HuH-7.5 (cell line): Measurements from ENCODE around the gene FADS3.

Experiments
- DNase-seq: peaks from one replicate; pipeline ENCODE4 v3.0.0; 2011; ENCODE audit warnings: low spot score

The FADS3 gene

DNA sequence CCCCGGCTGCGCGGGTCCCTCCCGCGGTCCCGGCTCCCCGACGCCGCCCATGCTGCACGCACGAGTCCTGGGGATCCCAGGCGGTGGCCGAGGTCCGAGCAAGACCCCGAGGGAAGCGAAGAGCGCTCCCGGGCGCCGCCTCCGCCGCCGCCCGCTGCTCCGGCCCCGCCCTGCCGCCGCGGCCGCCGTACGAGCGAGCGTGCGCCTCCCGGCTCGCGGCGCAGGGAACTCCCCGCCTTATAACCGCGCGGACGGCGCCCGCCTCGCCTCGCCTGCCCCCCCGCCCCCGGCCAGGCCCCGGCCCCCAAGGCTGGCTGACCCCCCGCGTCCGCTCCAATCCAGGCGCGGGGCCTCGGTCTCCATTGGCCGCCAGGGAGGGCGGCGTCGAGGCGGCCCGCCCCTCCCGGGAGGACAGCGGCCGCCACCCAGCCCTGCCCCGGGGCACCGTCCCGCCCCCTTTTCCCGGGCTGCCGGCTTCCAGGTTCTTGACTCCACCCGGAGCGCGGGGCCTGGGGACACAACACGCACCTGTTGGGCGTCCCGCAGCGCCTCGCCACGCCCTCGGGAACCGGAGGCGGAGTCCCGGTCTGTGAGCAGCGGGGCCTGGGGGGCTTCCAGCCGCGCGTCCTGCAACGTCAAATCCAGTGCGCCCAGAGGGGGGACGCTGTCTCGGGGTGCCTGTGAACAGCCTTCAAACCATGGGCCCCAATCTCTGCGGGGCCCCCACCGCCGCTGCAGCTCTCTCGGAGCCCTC is at the start of gene FADS3:
FADS3 (minus strand) TSS at position 215 of the 754 bp plus-strand sequence; CDS start at position 51, 164 bp downstream.
- peak; percentile 98 for DNase-seq

GRCh38 chr11:61940466-61940865 is 49.1 kb upstream of the FADS3 start:
- DNase-seq = no peak

GRCh38 chr11:61935861-61936260 is 44.5 kb upstream of the FADS3 start:
- DNase-seq = no peak

- DNase-seq = no peak
Measured at GRCh38 chr11:61930933-61931332, 39.6 kb upstream of the FADS3 start.

DNA sequence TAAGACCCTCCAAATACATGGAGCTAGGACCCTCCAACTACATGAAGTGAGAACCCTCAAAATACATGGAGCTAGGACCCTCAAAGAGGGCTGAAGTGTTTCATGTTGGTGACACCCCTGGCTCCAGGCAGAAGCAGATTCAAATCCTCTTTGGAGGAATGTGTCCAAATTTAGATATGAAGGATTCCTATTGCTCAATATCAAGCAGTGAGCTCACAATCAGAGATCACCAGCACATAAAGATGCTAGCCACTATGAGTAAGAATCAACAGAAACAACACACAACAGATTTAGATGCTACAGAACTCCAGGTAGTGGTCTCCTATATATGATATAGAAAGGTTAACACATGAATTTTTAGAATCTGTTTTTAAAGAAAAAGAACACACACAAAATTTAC is 37.3 kb upstream of the FADS3 start:
- DNase-seq = no peak

DNA sequence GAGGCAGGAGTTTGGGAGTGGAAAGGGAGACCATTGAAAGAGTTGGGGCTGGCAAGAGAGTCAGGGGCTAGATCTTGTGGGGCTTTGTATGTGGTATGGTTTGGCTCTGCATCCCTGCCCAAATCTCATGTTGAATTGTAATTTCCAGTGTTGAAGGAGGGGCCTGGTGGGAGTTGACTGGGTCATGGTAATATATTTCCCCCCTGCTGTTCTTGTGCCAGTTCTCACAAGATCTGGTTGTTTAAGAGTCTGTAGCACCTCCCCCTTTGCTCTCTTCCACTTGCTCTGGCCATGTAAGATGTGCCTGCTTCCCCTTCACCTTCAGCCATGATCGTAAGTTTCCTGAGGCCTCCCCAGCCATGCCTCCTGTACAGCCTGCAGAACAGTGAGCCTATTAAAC is 36.2 kb upstream of the FADS3 start:
- DNase-seq = no peak

- no peak for DNase-seq
Measured at GRCh38 chr11:61926235-61926634, 34.9 kb upstream of the FADS3 start.

GRCh38 chr11:61925736-61926135 is 34.4 kb upstream of the FADS3 start:
- no peak for DNase-seq

GRCh38 chr11:61924064-61924455 is 32.7 kb upstream of the FADS3 start:
- DNase-seq = no peak

- DNase-seq = peak; percentile 94
Measured at GRCh38 chr11:61923166-61924063, 32.1 kb upstream of the FADS3 start.

- DNase-seq = peak; percentile 23
Measured at GRCh38 chr11:61922539-61922938, 31.2 kb upstream of the FADS3 start.

- peak; percentile 16 for DNase-seq
Measured at GRCh38 chr11:61921446-61921845, 30.1 kb upstream of the FADS3 start.

DNA sequence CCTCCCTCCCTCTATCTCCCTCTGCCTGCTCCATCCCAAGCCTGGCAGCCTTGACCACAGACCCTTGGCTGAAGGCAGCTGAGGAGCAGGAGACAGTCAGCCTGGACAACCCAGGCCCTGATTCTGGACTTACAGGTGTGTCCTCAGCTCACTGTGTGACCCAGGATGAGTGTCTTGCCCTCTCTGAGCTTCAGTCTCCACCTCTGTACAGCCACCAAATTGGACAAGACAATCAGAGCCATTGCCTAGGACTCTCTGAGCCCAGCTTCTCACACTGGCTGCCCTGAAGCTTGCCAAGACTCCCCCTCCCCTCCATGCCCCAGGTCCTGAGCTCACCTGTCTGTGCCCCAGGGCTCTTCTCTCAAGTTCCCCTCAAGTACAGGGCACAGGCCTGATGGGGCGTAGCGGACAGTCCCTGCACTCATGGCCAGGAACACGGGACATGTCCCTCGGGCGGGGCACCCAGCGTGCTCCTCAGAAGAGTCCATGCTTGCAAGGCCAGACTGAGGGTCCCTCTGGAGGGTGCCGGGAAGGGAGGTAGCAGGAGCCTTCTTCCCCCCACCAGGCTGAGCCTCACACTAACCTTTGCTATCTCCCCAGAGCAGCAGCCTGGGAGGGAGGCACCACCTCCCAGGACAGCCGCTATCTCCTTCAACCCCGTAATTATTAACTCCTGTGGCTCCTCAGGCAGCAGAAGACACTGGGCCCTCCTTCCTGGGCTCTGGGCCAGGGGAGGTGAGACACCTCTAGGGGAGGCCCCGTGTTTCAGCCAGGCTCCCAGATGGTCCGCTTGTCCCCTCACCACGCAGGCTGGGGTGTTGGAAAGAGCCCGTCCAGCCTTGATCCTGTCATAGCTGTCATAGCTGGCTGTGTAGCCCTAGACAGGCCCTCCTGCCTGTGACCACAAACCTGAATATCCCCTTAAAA is 28.6 kb upstream of the FADS3 start:
- DNase-seq = peak; percentile 33

- peak; percentile 27 for DNase-seq
Measured at GRCh38 chr11:61918938-61919704, 27.8 kb upstream of the FADS3 start.

- DNase-seq = peak; percentile 29
Measured at GRCh38 chr11:61918251-61918937, 27.0 kb upstream of the FADS3 start.

DNA sequence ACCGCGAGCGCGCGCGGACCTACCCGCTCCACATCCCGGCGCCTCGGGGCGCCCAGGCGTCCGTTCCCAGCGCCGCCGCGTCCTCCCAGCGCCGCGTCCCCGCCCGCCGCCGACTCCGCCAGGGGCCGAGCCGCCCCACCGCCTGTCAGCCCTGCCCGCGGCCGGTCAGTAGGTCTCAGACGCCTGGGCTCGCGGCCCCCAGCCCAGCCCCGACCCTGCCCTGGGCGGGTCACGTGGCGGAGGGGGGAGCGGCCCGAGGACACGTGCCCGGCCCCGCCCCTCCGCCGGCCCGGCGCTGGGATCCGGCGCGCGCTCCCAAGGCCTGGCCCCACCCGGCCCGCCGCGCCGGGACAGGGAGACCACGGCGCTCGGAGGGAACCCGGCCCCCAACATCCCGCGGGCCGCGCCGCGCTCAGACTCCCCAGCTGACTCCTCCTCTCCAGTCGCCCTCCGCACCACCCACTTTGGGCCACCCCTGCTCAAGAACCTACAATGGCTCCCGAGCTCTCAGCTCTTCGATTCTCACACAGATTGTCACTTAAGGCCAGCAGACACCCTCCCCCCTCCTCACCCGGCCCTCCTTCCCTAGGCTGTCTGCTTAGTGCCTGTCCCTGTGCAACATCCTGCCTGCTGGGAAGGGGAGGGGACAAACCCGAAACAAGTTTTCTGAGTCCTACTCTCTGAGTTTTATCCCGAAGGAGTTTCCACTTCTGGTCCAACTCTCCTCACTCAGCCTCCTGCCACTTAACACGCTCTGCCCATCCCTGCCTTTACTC is 26.2 kb upstream of the FADS3 start, which contains the start of gene RAB3IL1:
RAB3IL1 (minus strand) TSS at position 233 of the 776 bp plus-strand sequence; CDS start at position 34, 199 bp downstream.
- peak; percentile 95 for DNase-seq

GRCh38 chr11:61916737-61917333 is 25.5 kb upstream of the FADS3 start:
- DNase-seq = peak; percentile 79

DNA sequence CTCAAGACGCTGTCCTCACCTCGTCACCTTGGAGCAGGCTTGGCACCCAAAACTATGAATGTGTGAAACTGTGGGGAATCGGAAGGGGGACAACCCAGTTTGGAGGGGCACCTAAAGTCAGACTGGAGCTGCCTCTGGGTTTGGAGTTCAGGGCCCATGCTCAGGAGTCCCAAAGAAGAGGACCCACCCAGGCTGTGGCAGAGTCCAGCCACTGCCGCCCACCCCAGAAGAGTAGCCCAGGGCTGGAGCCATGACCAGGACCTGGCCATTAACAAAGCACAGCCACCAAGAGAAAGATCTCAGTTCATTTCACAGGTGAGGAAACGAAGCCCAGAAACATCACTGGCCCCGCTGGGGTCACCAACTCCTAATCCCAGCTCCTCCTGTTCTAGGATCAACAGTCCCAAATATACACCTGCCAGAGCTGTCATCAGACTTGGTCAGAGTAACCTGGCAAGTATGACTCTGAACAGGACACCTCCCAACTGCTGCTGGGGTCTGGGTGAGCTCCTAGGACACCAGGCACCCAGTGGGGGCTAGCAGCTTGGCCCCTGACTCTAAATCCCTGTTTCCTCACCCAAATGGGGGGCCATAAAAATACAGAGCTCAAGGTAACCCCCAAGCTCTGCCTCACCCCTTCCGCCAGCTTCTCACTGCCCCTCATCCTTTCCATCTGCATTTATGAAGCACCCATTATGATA is 23.3 kb upstream of the FADS3 start:
- DNase-seq = peak; percentile 45
